HG03097 (cell line): Measurements from ENCODE around the gene KLK7.
"Not testable (repeated sequence)": the region's sequence is repeated elsewhere in the genome, so short reads cannot be mapped to it uniquely, and the experiment has no call there.

Experiments used
- ATAC-seq: cut with Tn5 transposase; IDR thresholded peaks from one replicate; pipeline ENCODE4 v1.9.1; 2021; ENCODE audit not compliant: unreplicated experiment, low FRiP score

Gene KLK7

GRCh38 chr19:50978772-50979390 is 4.8 kb downstream of the KLK7 start:
- no peak for ATAC-seq

GRCh38 chr19:50977626-50978025 is 6.1 kb downstream of the KLK7 start:
- no peak for ATAC-seq

- ATAC-seq = no peak
These were observed 8.0 kb downstream of the KLK7 start for GRCh38 chr19:50975766-50976165.

GRCh38 chr19:50974702-50975556 is 8.8 kb downstream of the KLK7 start:
- ATAC-seq = no peak

GRCh38 chr19:50972795-50973376 is 10.8 kb downstream of the KLK7 start:
- no peak for ATAC-seq

- ATAC-seq = not testable (repeated sequence)
These were observed 13.9 kb downstream of the KLK7 start for GRCh38 chr19:50969810-50970209.

- ATAC-seq = no peak
These were observed 14.3 kb downstream of the KLK7 start, which contains the start of gene KLK6 for GRCh38 chr19:50969413-50969760. Gene KLK6, minus strand, starts transcription at chr19:50969591. Its CDS starts 1,487 bp downstream, at chr19:50968104.

GRCh38 chr19:50968716-50969412 is 14.9 kb downstream of the KLK7 start:
- no peak for ATAC-seq

- no peak for ATAC-seq
These were observed 15.6 kb downstream of the KLK7 start for GRCh38 chr19:50967929-50968715.

GRCh38 chr19:50964266-50964665 is 19.5 kb downstream of the KLK7 start:
- no peak for ATAC-seq

GRCh38 chr19:50963381-50963780 is 20.3 kb downstream of the KLK7 start:
- ATAC-seq = no peak

- no peak for ATAC-seq
These were observed 21.5 kb downstream of the KLK7 start for GRCh38 chr19:50962245-50962644.

- ATAC-seq = no peak
These were observed 23.8 kb downstream of the KLK7 start for GRCh38 chr19:50959731-50960500.

- no peak for ATAC-seq
These were observed 26.1 kb downstream of the KLK7 start for GRCh38 chr19:50957587-50957986.

GRCh38 chr19:50952910-50953309 is 30.8 kb downstream of the KLK7 start, which contains the start of gene KLK5:
Gene KLK5, minus strand, starts transcription at chr19:50953038. Its CDS starts 381 bp downstream, at chr19:50952657.
- no peak for ATAC-seq

- no peak for ATAC-seq
These were observed 33.9 kb downstream of the KLK7 start for GRCh38 chr19:50949861-50950260.

- no peak for ATAC-seq
These were observed 36.6 kb downstream of the KLK7 start for GRCh38 chr19:50947123-50947522.

GRCh38 chr19:50944795-50945194 is 38.9 kb downstream of the KLK7 start:
- ATAC-seq = no peak

GRCh38 chr19:50943074-50943828 is 40.5 kb downstream of the KLK7 start:
- ATAC-seq = no peak
